HepG2 (cell line): ENCODE results near the gene CHMP4B. TPM values are rescaled to one million over a fixed set of nuclear protein-coding genes. Genes with fewer than 3 reads are reported as not detected.

Source experiments
- AGO2 ChIP-seq: fragments of 200-400 bp; formaldehyde crosslinking; optimal IDR thresholded peaks from 2 replicates; pipeline ENCODE3; 2017; ENCODE audit warnings: mild to moderate bottlenecking, low read depth, low read length, moderate library complexity
- CHD2 ChIP-seq: IDR thresholded peaks from 2 replicates; pipeline ENCODE4 v1.6.1; 2011; ENCODE audit warnings: low read depth, low read length, improper control_type of control experiment
- DR1 ChIP-seq: sonication (generic); formaldehyde crosslinking; IDR thresholded peaks from 2 replicates; pipeline ENCODE4 v1.8.0; 2021; ENCODE audit warnings: mild to moderate bottlenecking, missing genetic modification reagents, inconsistent platforms
- E2F1 ChIP-seq: sonication (generic); formaldehyde crosslinking; IDR thresholded peaks from 2 replicates; pipeline ENCODE4 v1.5.0; 2020; ENCODE audit warnings: missing genetic modification reagents
- FOXA3 ChIP-seq: IDR thresholded peaks from 2 replicates; pipeline ENCODE4 v1.6.1; 2016; ENCODE audit warnings: missing genetic modification reagents, missing compliant biosample characterization
- IKZF1 ChIP-seq: fragments of 450-650 bp; IDR thresholded peaks from 2 replicates; pipeline ENCODE4 v1.7.1; 2016
- MLX ChIP-seq: IDR thresholded peaks from 2 replicates; pipeline ENCODE4 v1.6.1; 2016
- NFE2 ChIP-seq: sonication (generic); formaldehyde crosslinking; IDR thresholded peaks from 2 replicates; pipeline ENCODE4 v1.4.0; 2020; ENCODE audit warnings: missing genetic modification reagents
- RFXANK ChIP-seq: IDR thresholded peaks from 2 replicates; pipeline ENCODE4 v1.6.1; 2016
- SOX6 ChIP-seq, 2 experiments: fragments of 450-650 bp in 1 of 2; sonication (generic) in 1 of 2; formaldehyde crosslinking in 1 of 2; IDR thresholded peaks; 2 replicates each; pipeline versions ENCODE4 v1.4.0 to v1.6.1; 2017 to 2020; ENCODE audit warnings: antibody characterized with exemption in 1 of 2, mild to moderate bottlenecking in 1 of 2, missing genetic modification reagents in 1 of 2
- ZBTB25 ChIP-seq: IDR thresholded peaks from 2 replicates; pipeline ENCODE4 v1.6.1; 2018; ENCODE audit warnings: missing genetic modification reagents
- ZFP36 ChIP-seq: fragments of 150-350 bp; IDR thresholded peaks from 2 replicates; pipeline ENCODE4 v1.6.1; 2018; ENCODE audit warnings: borderline replicate concordance, low read length, low read depth; ENCODE audit not compliant: partially characterized antibody
- ZFP62 ChIP-seq: sonication (generic); formaldehyde crosslinking; IDR thresholded peaks from 2 replicates; pipeline ENCODE4 v1.4.0; 2020; ENCODE audit warnings: missing genetic modification reagents
- ZNF264 ChIP-seq: sonication (generic); formaldehyde crosslinking; IDR thresholded peaks from 2 replicates; pipeline ENCODE4 v1.4.0; 2020; ENCODE audit warnings: missing genetic modification reagents
- ZNF430 ChIP-seq: sonication (generic); formaldehyde crosslinking; IDR thresholded peaks from 2 replicates; pipeline ENCODE4 v1.9.0; 2021; ENCODE audit warnings: mild to moderate bottlenecking, missing genetic modification reagents
- ZNF546 ChIP-seq: sonication (generic); formaldehyde crosslinking; conservative IDR thresholded peaks from 2 replicates; pipeline ENCODE4 v1.8.1; 2023; ENCODE audit warnings: mild to moderate bottlenecking, missing genetic modification reagents
- ZNF589 ChIP-seq: sonication (generic); formaldehyde crosslinking; conservative IDR thresholded peaks from 2 replicates; pipeline ENCODE4 v1.8.0; 2022; ENCODE audit warnings: mild to moderate bottlenecking, moderate library complexity, missing genetic modification reagents
- ZNF644 ChIP-seq: IDR thresholded peaks from 2 replicates; pipeline ENCODE4 v1.6.1; 2016; ENCODE audit warnings: low read depth
- ZNF678 ChIP-seq: sonication (generic); formaldehyde crosslinking; IDR thresholded peaks from 2 replicates; pipeline ENCODE4 v1.4.0; 2020; ENCODE audit warnings: mild to moderate bottlenecking, missing genetic modification reagents
- ZNF776 ChIP-seq: sonication (generic); formaldehyde crosslinking; IDR thresholded peaks from 2 replicates; pipeline ENCODE4 v1.4.0; 2020; ENCODE audit warnings: mild to moderate bottlenecking, missing genetic modification reagents
- ZNF781 ChIP-seq: sonication (generic); formaldehyde crosslinking; IDR thresholded peaks from 2 replicates; pipeline ENCODE4 v1.5.1; 2020; ENCODE audit warnings: borderline replicate concordance, mild to moderate bottlenecking, missing genetic modification reagents; ENCODE audit errors: not compliant biosample characterization
- ZNF782 ChIP-seq: sonication (generic); formaldehyde crosslinking; IDR thresholded peaks from 2 replicates; pipeline ENCODE4 v1.4.0; 2020; ENCODE audit warnings: missing genetic modification reagents, mild to moderate bottlenecking, borderline replicate concordance
- polyA plus RNA-seq, 8 experiments: library from polyadenylated mRNA; depleted of rRNA in 3 of 8; stranded (reverse) in 7 of 8; unstranded in 1 of 8; fragments of >200 nt; fragmentation: Illumina TruSeq in 4 of 8; extraction: Trizol in 4 of 8; gene quantifications; 2 replicates each; pipeline versions ENCODE4 v1.2.1 to v1.2.3, GENCODE V29; 2011 to 2016; ENCODE audit warnings: low read depth in 4 of 8, missing spikeins in 1 of 8, mixed read lengths in 1 of 8; ENCODE audit not compliant: insufficient read depth in 1 of 8
- total RNA-seq, 5 experiments: library from RNA; depleted of rRNA; stranded (reverse); fragments of >200 nt; fragmentation: Illumina TruSeq; extraction: Trizol; gene quantifications; 2 replicates each; pipeline ENCODE4 v1.2.3, GENCODE V29; 2016; ENCODE audit warnings: low read depth in 1 of 5
- TF ChIP-seq, protein P1 (sequence below): sonication (generic); formaldehyde crosslinking; IDR thresholded peaks from 2 replicates; pipeline ENCODE4 v1.4.0; 2020; ENCODE audit warnings: low read depth, missing genetic modification reagents
- TF ChIP-seq, protein P2 (sequence below): IDR thresholded peaks from 2 replicates; pipeline ENCODE4 v1.6.1; 2016; ENCODE audit warnings: low read depth, control low read depth

The CHMP4B gene
- total and polyA plus RNA-seq, 2 of the 13 experiments (the other 11 are each of a cell fraction or from before 2014, with no cell fraction given): 40.1 to 45.6 TPM

DNA sequence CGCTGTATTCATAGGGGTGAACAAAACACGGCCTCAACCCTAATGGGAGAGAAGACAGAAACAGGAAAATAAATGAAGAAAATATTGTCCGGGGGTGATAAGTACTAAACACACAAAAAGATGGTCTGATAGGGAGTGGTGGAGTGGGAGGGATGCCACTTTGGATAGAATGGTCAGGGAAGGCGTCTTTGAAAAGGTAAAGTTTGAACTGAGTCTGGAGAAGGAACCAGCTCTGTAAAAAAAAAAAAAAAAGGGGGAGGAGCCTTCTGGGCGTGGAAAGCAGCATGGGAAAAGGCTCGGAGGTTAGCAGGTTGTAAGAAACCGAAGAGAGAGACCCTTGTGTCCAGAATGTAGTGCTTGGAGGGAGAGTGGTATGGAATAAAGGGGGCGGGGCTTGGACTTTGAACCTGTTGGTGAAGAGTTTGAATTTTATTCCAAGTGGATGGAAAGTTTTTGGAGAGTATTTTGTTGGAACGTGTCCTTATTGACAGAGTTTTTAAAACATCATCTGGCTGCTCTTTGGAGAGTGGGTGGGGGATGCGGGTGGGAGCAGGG, 1.8 kb downstream of the CHMP4B start (continued):
- peak; percentile 4 for TF ChIP-seq ZNF781 (CRISPR knock-in tag)
- TF ChIP-seq ZNF546 (CRISPR knock-in tag): 0 out of 2 replicates have a peak, but pooled peaks have one; percentile 12
- TF ChIP-seq ZFP36: no peak
- TF ChIP-seq AGO2: no peak
- peak; percentile 56; the same call in 1 of the 2 replicates for TF ChIP-seq ZNF430 (CRISPR knock-in tag)
- TF ChIP-seq ZNF678 (CRISPR knock-in tag): no peak
- TF ChIP-seq MLX (CRISPR knock-in tag): no peak
- TF ChIP-seq DR1 (CRISPR knock-in tag): no peak
- TF ChIP-seq CHD2: no peak
- TF ChIP-seq RFXANK: no peak
- TF ChIP-seq ZNF782 (CRISPR knock-in tag): no peak
- no peak for TF ChIP-seq NFE2 (CRISPR knock-in tag)
- TF ChIP-seq, protein P1, sequence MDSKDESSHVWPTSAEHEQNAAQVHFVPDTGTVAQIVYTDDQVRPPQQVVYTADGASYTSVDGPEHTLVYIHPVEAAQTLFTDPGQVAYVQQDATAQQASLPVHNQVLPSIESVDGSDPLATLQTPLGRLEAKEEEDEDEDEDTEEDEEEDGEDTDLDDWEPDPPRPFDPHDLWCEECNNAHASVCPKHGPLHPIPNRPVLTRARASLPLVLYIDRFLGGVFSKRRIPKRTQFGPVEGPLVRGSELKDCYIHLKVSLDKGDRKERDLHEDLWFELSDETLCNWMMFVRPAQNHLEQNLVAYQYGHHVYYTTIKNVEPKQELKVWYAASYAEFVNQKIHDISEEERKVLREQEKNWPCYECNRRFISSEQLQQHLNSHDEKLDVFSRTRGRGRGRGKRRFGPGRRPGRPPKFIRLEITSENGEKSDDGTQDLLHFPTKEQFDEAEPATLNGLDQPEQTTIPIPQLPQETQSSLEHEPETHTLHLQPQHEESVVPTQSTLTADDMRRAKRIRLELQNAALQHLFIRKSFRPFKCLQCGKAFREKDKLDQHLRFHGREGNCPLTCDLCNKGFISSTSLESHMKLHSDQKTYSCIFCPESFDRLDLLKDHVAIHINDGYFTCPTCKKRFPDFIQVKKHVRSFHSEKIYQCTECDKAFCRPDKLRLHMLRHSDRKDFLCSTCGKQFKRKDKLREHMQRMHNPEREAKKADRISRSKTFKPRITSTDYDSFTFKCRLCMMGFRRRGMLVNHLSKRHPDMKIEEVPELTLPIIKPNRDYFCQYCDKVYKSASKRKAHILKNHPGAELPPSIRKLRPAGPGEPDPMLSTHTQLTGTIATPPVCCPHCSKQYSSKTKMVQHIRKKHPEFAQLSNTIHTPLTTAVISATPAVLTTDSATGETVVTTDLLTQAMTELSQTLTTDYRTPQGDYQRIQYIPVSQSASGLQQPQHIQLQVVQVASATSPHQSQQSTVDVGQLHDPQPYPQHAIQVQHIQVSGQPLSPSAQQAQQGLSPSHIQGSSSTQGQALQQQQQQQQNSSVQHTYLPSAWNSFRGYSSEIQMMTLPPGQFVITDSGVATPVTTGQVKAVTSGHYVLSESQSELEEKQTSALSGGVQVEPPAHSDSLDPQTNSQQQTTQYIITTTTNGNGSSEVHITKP (CRISPR knock-in tag): 0 out of 2 replicates have a peak, but pooled peaks have one; percentile 3
- no peak for TF ChIP-seq IKZF1
- TF ChIP-seq ZNF264: 0 out of 2 replicates have a peak, but pooled peaks have one; percentile 51
- TF ChIP-seq E2F1: no peak
- TF ChIP-seq, protein P2, sequence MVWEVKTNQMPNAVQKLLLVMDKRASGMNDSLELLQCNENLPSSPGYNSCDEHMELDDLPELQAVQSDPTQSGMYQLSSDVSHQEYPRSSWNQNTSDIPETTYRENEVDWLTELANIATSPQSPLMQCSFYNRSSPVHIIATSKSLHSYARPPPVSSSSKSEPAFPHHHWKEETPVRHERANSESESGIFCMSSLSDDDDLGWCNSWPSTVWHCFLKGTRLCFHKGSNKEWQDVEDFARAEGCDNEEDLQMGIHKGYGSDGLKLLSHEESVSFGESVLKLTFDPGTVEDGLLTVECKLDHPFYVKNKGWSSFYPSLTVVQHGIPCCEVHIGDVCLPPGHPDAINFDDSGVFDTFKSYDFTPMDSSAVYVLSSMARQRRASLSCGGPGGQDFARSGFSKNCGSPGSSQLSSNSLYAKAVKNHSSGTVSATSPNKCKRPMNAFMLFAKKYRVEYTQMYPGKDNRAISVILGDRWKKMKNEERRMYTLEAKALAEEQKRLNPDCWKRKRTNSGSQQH (CRISPR knock-in tag): no peak
- no peak for TF ChIP-seq ZNF589 (CRISPR knock-in tag)
- no peak for TF ChIP-seq ZNF644
- TF ChIP-seq ZNF776 (CRISPR knock-in tag): no peak
- TF ChIP-seq ZBTB25 (CRISPR knock-in tag): no peak
- TF ChIP-seq SOX6 (IDR thresholded peaks at IDR 0.05): no peak
- TF ChIP-seq SOX6 (CRISPR knock-in tag; IDR thresholded peaks at IDR 0.05): no peak
- TF ChIP-seq FOXA3 (CRISPR knock-in tag): no peak
- no peak for TF ChIP-seq ZFP62 (CRISPR knock-in tag)
